T-cell (primary cell): ENCODE data around the gene OR2T1. TPM values are rescaled to one million over a fixed set of nuclear protein-coding genes. Genes with fewer than 3 reads are reported as not detected.

ENCODE experiments used
- ATAC-seq, 4 experiments: fragments of 200-7000 bp in 3 of 4; fragments of 150-1000 bp in 1 of 4; cut with Tn5 transposase; replicated peaks in 1 of 4; 1 replicate in 3 of 4; 2 replicates in 1 of 4; pipeline ENCODE4 v1.10.0; 2021; ENCODE audit warnings: moderate library complexity in 3 of 4, mild to moderate bottlenecking in 2 of 4, moderate number of reproducible peaks in 1 of 4
- CTCF ChIA-PET, 2 donors: fragments of 300-600 bp; sonication (Branson Sonifier 250); formaldehyde crosslinking; loops; one replicate each; lab custom pipeline; 2022; ENCODE audit warnings: antibody characterized with exemption in 2 of 2; lab: Charles Lee
- POLR2A ChIA-PET, 2 donors: fragments of 300-600 bp; sonication (Branson Sonifier 250); formaldehyde crosslinking; loops; one replicate each; lab custom pipeline; 2022; ENCODE audit warnings: antibody characterized with exemption in 2 of 2; lab: Charles Lee
- DNase-seq, 35 experiments: peaks; one replicate each; pipeline versions ENCODE4 v3.0.0 to v3.0.0-alpha.2; 2013 to 2023
- H3K27ac ChIP-seq: one replicate; pipeline ENCODE4 v1.5.1; 2013; ENCODE audit warnings: low read length
- H3K27me3 ChIP-seq, 2 experiments: replicated peaks in 1 of 2; 1 replicate in 1 of 2; 2 replicates in 1 of 2; pipeline versions ENCODE4 v1.6.1 to v1.7.0; 2013; ENCODE audit warnings: low read length in 1 of 2, mixed read lengths in 1 of 2; ENCODE audit not compliant: control insufficient read depth in 2 of 2, insufficient read depth in 2 of 2; ENCODE audit errors: extremely low read depth in 1 of 2
- H3K36me3 ChIP-seq, 2 donors: 1 replicate in 1 of 2; 2 replicates in 1 of 2; pipeline versions ENCODE4 v1.6.1 to v1.7.0; 2013; ENCODE audit warnings: low read length in 1 of 2; ENCODE audit not compliant: control insufficient read depth in 2 of 2, insufficient read depth in 1 of 2; ENCODE audit errors: extremely low read depth in 1 of 2
- H3K4me1 ChIP-seq, 2 experiments: 1 replicate in 1 of 2; 2 replicates in 1 of 2; pipeline versions ENCODE4 v1.6.1 to v1.7.0; 2013; ENCODE audit warnings: low read length in 2 of 2, mixed read lengths in 1 of 2; ENCODE audit not compliant: insufficient read depth in 2 of 2, control insufficient read depth in 1 of 2; ENCODE audit errors: extremely low read depth in 1 of 2
- H3K4me3 ChIP-seq, 2 donors: 1 replicate in 1 of 2; 2 replicates in 1 of 2; pipeline versions ENCODE4 v1.5.1 to v1.7.0; 2013; ENCODE audit warnings: mild to moderate bottlenecking in 2 of 2, low read length in 1 of 2, moderate library complexity in 1 of 2; ENCODE audit not compliant: control insufficient read depth in 1 of 2; ENCODE audit errors: extremely low read depth in 1 of 2
- H3K9me3 ChIP-seq: 2 replicates; pipeline ENCODE4 v1.7.0; 2013
- H3K27ac Mint-ChIP-seq, 2 donors: one replicate each; pipeline ENCODE4 v1.8.0; 2020 to 2021; ENCODE audit warnings: mild to moderate bottlenecking in 2 of 2, mixed read lengths in 2 of 2
- H3K27me3 Mint-ChIP-seq, 2 donors: one replicate each; pipeline ENCODE4 v1.8.0; 2021 to 2022; ENCODE audit warnings: mixed read lengths in 2 of 2
- H3K36me3 Mint-ChIP-seq: one replicate; pipeline ENCODE4 v1.8.0; 2021; ENCODE audit warnings: mixed read lengths
- H3K4me1 Mint-ChIP-seq, 3 donors: one replicate each; pipeline ENCODE4 v1.8.0; 2020 to 2022; ENCODE audit warnings: mixed read lengths in 3 of 3, mild to moderate bottlenecking in 1 of 3
- H3K4me3 Mint-ChIP-seq, 3 donors: one replicate each; pipeline ENCODE4 v1.8.0; 2020 to 2022; ENCODE audit warnings: mild to moderate bottlenecking in 3 of 3, mixed read lengths in 3 of 3, moderate library complexity in 3 of 3
- H3K9me3 Mint-ChIP-seq, 3 donors: one replicate each; pipeline ENCODE4 v1.8.0; 2020 to 2022; ENCODE audit warnings: mixed read lengths in 3 of 3
- WGBS: methylation state at CpG from one replicate; pipeline ENCODE4 v1.1.5; 2013; ENCODE audit warnings: missing lambda C conversion rate; ENCODE audit not compliant: insufficient coverage; 5-methylcytosine and 5-hydroxymethylcytosine counted together
- total RNA-seq, 35 experiments: library from RNA in 6 of 35; stranded (reverse) in 6 of 35; fragments of 120-200 nt in 1 of 35; gene quantifications; one replicate each; pipeline versions ENCODE4 v1.2.1 to v1.2.4 and lab custom pipeline; 2013 to 2026

The OR2T1 gene
- total RNA-seq, 5 donors from 2014 or later (not counting 1 experiment from before 2014, with no cell fraction given) = not detected

DNA sequence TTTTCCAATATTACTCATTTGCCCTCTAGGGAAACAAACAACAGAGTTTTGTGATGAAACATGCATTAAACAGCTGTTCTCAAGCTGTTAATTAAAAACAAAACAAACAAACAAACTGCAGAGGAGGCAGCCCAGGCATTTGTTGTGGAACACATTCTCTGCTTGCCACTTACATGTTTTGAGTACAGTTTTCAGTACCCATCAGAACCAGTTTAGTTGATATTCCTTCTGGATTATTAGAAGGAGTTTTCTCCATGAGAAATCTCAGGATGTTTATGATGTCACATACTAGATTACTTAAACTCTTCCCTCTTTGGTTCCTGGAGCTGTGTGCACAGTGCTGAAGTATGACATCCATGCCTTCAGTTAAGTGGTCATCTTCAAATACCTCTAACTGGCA is 27.4 kb upstream of the OR2T1 start, which contains the start of gene OR2T6:
Gene OR2T6, plus strand, starts transcription at position 301 of the 400 bp plus-strand sequence. CDS start 11,863 bp downstream, outside the sequence.
- no peak for ATAC-seq

DNA sequence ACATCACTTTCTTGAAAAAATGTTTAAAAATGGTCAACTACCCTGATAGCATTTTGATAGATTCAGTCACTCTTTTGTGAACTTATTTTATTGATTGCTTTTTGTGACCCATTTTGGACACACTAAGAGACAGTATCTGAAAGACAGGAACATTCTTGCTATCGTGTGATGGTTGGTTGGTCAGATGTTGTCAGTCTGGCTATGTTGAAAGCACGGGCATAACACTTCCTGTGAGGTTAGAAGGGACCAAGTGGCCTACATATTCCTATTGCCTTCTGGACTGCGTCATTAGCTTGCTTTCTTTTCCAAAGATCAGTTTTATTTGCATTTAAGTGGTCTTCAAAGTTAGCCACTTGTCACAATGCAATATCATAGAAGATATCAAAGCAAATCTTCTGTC is 25.9 kb upstream of the OR2T1 start:
- 100% methylated on average over 1 of the region's 3 CpGs for WGBS

More for the DNA sequence above, 27.4 kb upstream of the OR2T1 start, which contains the start of gene OR2T6:
- no peak within 1 kb of the TSS for H3K4me3 Mint-ChIP-seq
- H3K27ac Mint-ChIP-seq = no peak within 1 kb of the TSS
- POLR2A ChIA-PET = no interaction called here
- DNase-seq = no peak
- peaks cover 3 to 11% (median 10%) of the 10 kb centered on the region in 3 donors for H3K4me1 Mint-ChIP-seq
- Histone ChIP-seq H3K4me1 (no peaks in the 10 kb centered on the region), H3K9me3 (no peaks in the 10 kb centered on the region), H3K27me3 (no peaks in the 10 kb centered on the region), H3K4me3 (no peak within 1 kb of the TSS), H3K36me3 (no peaks in the 10 kb centered on the region), H3K27ac (no peak within 1 kb of the TSS)
- H3K9me3 Mint-ChIP-seq = no peaks in the 10 kb centered on the region
- no peaks in the 10 kb centered on the region for H3K36me3 Mint-ChIP-seq
- H3K27me3 Mint-ChIP-seq = no peaks in the 10 kb centered on the region
- CTCF ChIA-PET = no interaction called here

DNA sequence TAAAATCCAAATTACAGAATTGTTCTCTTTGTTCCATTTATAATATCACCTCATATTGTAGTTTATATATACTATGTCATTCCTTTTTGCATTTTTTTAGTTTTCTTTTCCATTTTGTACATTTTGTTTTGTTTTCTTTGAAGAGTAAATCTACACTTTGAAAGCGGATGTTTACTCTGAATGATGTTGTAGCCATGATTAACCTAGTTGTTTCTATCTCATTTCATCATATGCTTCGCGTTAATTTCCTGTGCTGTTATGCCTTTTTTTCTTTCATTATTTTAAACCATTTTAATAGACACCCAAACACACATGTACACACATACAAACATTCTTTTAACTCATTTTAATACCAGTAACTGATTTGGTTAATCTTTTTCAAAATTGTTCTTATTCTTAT is 22.0 kb upstream of the OR2T1 start:
- Mint-ChIP-seq H3K36me3 (no peaks in the 10 kb centered on the region), H3K4me1 (no peaks in the 10 kb centered on the region), H3K9me3 (no peaks in the 10 kb centered on the region), H3K27me3 (peaks cover 0 to 3% of the 10 kb centered on the region in 2 donors), H3K27ac (no peak overlapping the region), H3K4me3 (no peak overlapping the region)
- Histone ChIP-seq H3K9me3 (no peaks in the 10 kb centered on the region), H3K36me3 (no peaks in the 10 kb centered on the region), H3K27ac (no peak overlapping the region), H3K4me3 (no peak overlapping the region), H3K4me1 (no peaks in the 10 kb centered on the region), H3K27me3 (no peaks in the 10 kb centered on the region)
- no CpG with 5 or more reads among the region's 3 CpGs for WGBS
- CTCF ChIA-PET = no interaction called here
- DNase-seq (no peak), ATAC-seq (no peak)
- POLR2A ChIA-PET = no interaction called here

More for the DNA sequence above, 25.9 kb upstream of the OR2T1 start:
- Histone ChIP-seq H3K27ac (no peak overlapping the region), H3K4me1 (no peaks in the 10 kb centered on the region), H3K4me3 (no peak overlapping the region), H3K36me3 (no peaks in the 10 kb centered on the region), H3K9me3 (no peaks in the 10 kb centered on the region), H3K27me3 (no peaks in the 10 kb centered on the region)
- ChIA-PET POLR2A (no interaction called here), CTCF (no interaction called here)
- DNase-seq (no peak), ATAC-seq (no peak)
- no peaks in the 10 kb centered on the region for H3K9me3 Mint-ChIP-seq
- H3K27me3 Mint-ChIP-seq = no peaks in the 10 kb centered on the region
- no peaks in the 10 kb centered on the region for H3K36me3 Mint-ChIP-seq
- no peak overlapping the region for H3K4me3 Mint-ChIP-seq
- H3K4me1 Mint-ChIP-seq = peaks cover 3 to 10% (median 10%) of the 10 kb centered on the region in 3 donors
- no peak overlapping the region for H3K27ac Mint-ChIP-seq

DNA sequence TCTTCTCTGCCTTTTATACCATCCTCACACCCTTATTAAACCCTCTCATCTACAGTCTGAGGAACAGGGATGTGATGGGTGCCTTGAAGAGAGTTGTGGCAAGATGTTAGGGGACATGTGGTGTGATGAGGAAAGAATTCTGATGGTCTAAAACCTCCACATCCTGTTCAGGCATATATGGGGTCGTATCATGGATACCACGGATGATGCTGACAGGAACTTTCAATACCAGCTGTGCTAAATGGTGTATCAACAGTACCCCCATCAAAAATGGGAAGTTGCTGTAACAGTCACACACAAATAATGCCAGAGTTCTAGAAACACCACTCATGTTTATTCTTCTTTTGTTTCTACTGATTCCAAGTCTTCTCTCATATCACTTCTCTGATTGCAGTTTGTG is 14.4 kb upstream of the OR2T1 start:
- Mint-ChIP-seq H3K4me3 (no peak overlapping the region), H3K4me1 (no peaks in the 10 kb centered on the region), H3K36me3 (no peaks in the 10 kb centered on the region), H3K9me3 (no peaks in the 10 kb centered on the region), H3K27me3 (peaks cover 10 to 12% of the 10 kb centered on the region in 2 donors), H3K27ac (no peak overlapping the region)
- ATAC-seq (no peak), DNase-seq (no peak)
- no peaks in the 10 kb centered on the region for H3K27me3 ChIP-seq
- no peaks in the 10 kb centered on the region for H3K36me3 ChIP-seq
- H3K4me3 ChIP-seq = no peak overlapping the region
- POLR2A ChIA-PET = no interaction called here
- no peak overlapping the region for H3K27ac ChIP-seq
- H3K4me1 ChIP-seq = no peaks in the 10 kb centered on the region
- no peaks in the 10 kb centered on the region for H3K9me3 ChIP-seq
- CTCF ChIA-PET = no interaction called here
- WGBS = no CpG with 5 or more reads among the region's 2 CpGs

DNA sequence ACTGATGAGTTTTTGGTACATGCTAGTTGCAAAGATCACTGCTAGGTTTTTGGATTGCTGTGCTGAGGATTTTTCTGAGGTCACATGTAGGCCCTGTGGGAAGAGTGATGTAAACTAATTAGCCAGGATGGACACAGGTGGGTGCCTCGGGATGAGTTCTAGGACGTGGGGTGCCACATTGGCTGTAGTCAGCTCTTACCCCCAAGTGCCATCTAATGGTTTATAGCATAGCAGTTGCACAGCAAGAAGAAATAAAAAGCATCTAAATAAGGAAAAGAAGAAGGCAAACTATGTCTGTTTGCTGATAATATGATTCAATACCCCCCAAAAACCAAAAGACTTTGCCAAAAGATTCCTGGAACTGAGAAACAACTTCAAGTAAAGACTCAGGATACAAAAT is 9.8 kb upstream of the OR2T1 start:
- Histone ChIP-seq H3K4me1 (no peaks in the 10 kb centered on the region), H3K9me3 (no peaks in the 10 kb centered on the region), H3K36me3 (no peaks in the 10 kb centered on the region), H3K4me3 (no peak overlapping the region), H3K27me3 (no peaks in the 10 kb centered on the region), H3K27ac (no peak overlapping the region)
- CTCF ChIA-PET = no interaction called here
- ATAC-seq (no peak), DNase-seq (no peak)
- Mint-ChIP-seq H3K9me3 (peaks cover 0 to 7% (median 5%) of the 10 kb centered on the region in 3 donors), H3K4me1 (no peaks in the 10 kb centered on the region), H3K27ac (no peak overlapping the region), H3K4me3 (no peak overlapping the region), H3K36me3 (no peaks in the 10 kb centered on the region), H3K27me3 (peaks cover 18 to 23% of the 10 kb centered on the region in 2 donors)
- no CpG with 5 or more reads among the region's 2 CpGs for whole genome bisulfite sequencing
- POLR2A ChIA-PET = no interaction called here

DNA sequence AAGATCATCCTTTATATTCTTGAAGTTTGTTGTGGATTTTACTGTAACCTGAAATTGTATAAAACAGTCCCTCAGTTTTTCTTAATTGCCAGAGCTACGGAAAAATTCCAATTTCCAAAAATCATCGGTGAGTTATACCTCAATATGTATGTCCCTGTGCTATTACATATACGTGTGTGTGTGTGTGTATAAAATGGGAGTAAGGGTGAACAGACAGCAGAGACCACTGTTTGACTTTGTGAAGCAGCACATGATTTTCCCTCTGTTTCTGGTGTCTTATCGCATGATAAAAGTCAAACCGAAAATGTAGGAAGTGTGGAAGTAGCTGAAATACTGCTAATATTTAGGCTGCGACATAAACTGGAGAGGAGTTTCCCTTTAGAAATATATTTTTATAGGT is 1.2 kb downstream of the OR2T1 start:
- no peaks in the 10 kb centered on the region for H3K27me3 ChIP-seq
- Mint-ChIP-seq H3K27ac (no peak overlapping the region), H3K4me3 (no peak overlapping the region)

More for the DNA sequence above, 1.2 kb downstream of the OR2T1 start:
- Histone ChIP-seq H3K9me3 (no peaks in the 10 kb centered on the region), H3K4me1 (no peaks in the 10 kb centered on the region), H3K36me3 (no peaks in the 10 kb centered on the region), H3K27ac (no peak overlapping the region), H3K4me3 (no peak overlapping the region)
- DNase-seq (peak in 1 of 35 experiments; percentile 59), ATAC-seq (no peak)
- H3K4me1 Mint-ChIP-seq = peaks cover 0 to 10% (median 2%) of the 10 kb centered on the region in 3 donors
- no peaks in the 10 kb centered on the region for H3K27me3 Mint-ChIP-seq
- no peaks in the 10 kb centered on the region for H3K36me3 Mint-ChIP-seq
- ChIA-PET CTCF (interaction anchor here (0.6 to 1.2 kb wide), 7 partner anchors 13 to 432 kb away, joined by 3 to 7 read pairs (median 4); no protein-coding TSS in a partner anchor), POLR2A (no interaction called here)
- WGBS = 56% methylated on average over 3 of the region's 6 CpGs
- peaks cover 0 to 8% (median 3%) of the 10 kb centered on the region in 3 donors for H3K9me3 Mint-ChIP-seq
